Parathyroid adenoma (tissue), 2 donors: ENCODE measurements around the gene DHRSX.

Source experiments
- H2AFZ ChIP-seq: fragments of 300-600 bp; sonication (generic); one replicate; pipeline ENCODE4 v1.7.0; 2017; ENCODE audit warnings: antibody characterized with exemption, mild to moderate bottlenecking
- H3K27ac ChIP-seq: fragments of 300-600 bp; sonication (generic); one replicate; pipeline ENCODE4 v1.7.0; 2017
- H3K27me3 ChIP-seq: fragments of 300-600 bp; sonication (generic); one replicate; pipeline ENCODE4 v1.7.0; 2017; ENCODE audit warnings: low read length; ENCODE audit not compliant: control insufficient read depth, insufficient read depth
- H3K36me3 ChIP-seq: fragments of 300-600 bp; sonication (generic); one replicate; pipeline ENCODE4 v1.7.0; 2017; ENCODE audit warnings: low read length; ENCODE audit not compliant: control insufficient read depth, insufficient read depth
- H3K4me1 ChIP-seq: fragments of 300-600 bp; sonication (generic); one replicate; pipeline ENCODE4 v1.7.0; 2017; ENCODE audit warnings: control low read depth
- H3K4me2 ChIP-seq: fragments of 300-600 bp; sonication (generic); one replicate; pipeline ENCODE4 v1.7.0; 2017; ENCODE audit warnings: low read length
- H3K4me3 ChIP-seq: fragments of 300-600 bp; sonication (generic); one replicate; pipeline ENCODE4 v1.7.0; 2017; ENCODE audit warnings: low read depth, low read length
- H3K79me2 ChIP-seq: fragments of 300-600 bp; sonication (generic); one replicate; pipeline ENCODE4 v1.7.0; 2017; ENCODE audit warnings: control low read depth
- H3K9ac ChIP-seq: fragments of 300-600 bp; sonication (generic); one replicate; pipeline ENCODE4 v1.7.0; 2017; ENCODE audit warnings: mild to moderate bottlenecking
- H3K9me3 ChIP-seq: fragments of 300-600 bp; sonication (generic); one replicate; pipeline ENCODE4 v1.7.0; 2017; ENCODE audit warnings: low read length; ENCODE audit not compliant: control insufficient read depth
- CTCF ChIP-seq: fragments of 300-600 bp; sonication (generic); IDR thresholded peaks from one replicate; pipeline ENCODE4 v1.7.0; 2017; ENCODE audit warnings: antibody characterized with exemption, mild to moderate bottlenecking
- donor health status: primary hyperparathyroidism.

The DHRSX gene

GRCh38 chrX:2408856-2409255, 91.9 kb downstream of the DHRSX start:
- Histone ChIP-seq H3K27ac (no peak overlapping the region), H3K27me3 (no peaks in the 10 kb centered on the region)
- TF ChIP-seq CTCF, result no peak

GRCh38 chrX:2406891-2407518, 93.8 kb downstream of the DHRSX start:
- H3K9me3 ChIP-seq, result no peaks in the 10 kb centered on the region
- no peak for TF ChIP-seq CTCF
- no peak overlapping the region for H3K4me2 ChIP-seq
- H3K27me3 ChIP-seq, result no peaks in the 10 kb centered on the region
- H3K36me3 ChIP-seq, result no peaks in the 10 kb centered on the region
- H3K9ac ChIP-seq, result no peak overlapping the region
- H3K79me2 ChIP-seq, result no peaks in the 10 kb centered on the region
- no peaks in the 10 kb centered on the region for H3K4me1 ChIP-seq
- no peak overlapping the region for H3K4me3 ChIP-seq
- no peak overlapping the region for H3K27ac ChIP-seq
- H2AFZ ChIP-seq, result no peak overlapping the region

More at GRCh38 chrX:2408856-2409255, 91.9 kb downstream of the DHRSX start:
- H3K4me3 ChIP-seq, result no peak overlapping the region
- H3K9me3 ChIP-seq, result no peaks in the 10 kb centered on the region
- H3K79me2 ChIP-seq, result no peaks in the 10 kb centered on the region
- no peak overlapping the region for H2AFZ ChIP-seq
- H3K9ac ChIP-seq, result no peak overlapping the region
- no peaks in the 10 kb centered on the region for H3K36me3 ChIP-seq
- H3K4me1 ChIP-seq, result no peaks in the 10 kb centered on the region
- H3K4me2 ChIP-seq, result no peak overlapping the region

GRCh38 chrX:2404776-2405175, 96.0 kb downstream of the DHRSX start:
- no peaks in the 10 kb centered on the region for H3K9me3 ChIP-seq
- H3K79me2 ChIP-seq, result no peaks in the 10 kb centered on the region
- no peak overlapping the region for H3K4me2 ChIP-seq
- H3K4me3 ChIP-seq, result no peak overlapping the region
- H3K9ac ChIP-seq, result no peak overlapping the region
- H2AFZ ChIP-seq, result no peak overlapping the region
- TF ChIP-seq CTCF, result no peak
- H3K4me1 ChIP-seq, result no peaks in the 10 kb centered on the region
- H3K36me3 ChIP-seq, result no peaks in the 10 kb centered on the region
- no peak overlapping the region for H3K27ac ChIP-seq
- H3K27me3 ChIP-seq, result no peaks in the 10 kb centered on the region

GRCh38 chrX:2402361-2402690, 98.5 kb downstream of the DHRSX start:
- no peak overlapping the region for H3K4me2 ChIP-seq
- H3K9ac ChIP-seq, result no peak overlapping the region
- H2AFZ ChIP-seq, result no peak overlapping the region
- H3K27me3 ChIP-seq, result no peaks in the 10 kb centered on the region
- no peak for TF ChIP-seq CTCF
- no peak overlapping the region for H3K27ac ChIP-seq
- H3K79me2 ChIP-seq, result no peaks in the 10 kb centered on the region
- no peaks in the 10 kb centered on the region for H3K9me3 ChIP-seq
- no peaks in the 10 kb centered on the region for H3K36me3 ChIP-seq
- no peaks in the 10 kb centered on the region for H3K4me1 ChIP-seq
- H3K4me3 ChIP-seq, result no peak overlapping the region

GRCh38 chrX:2401590-2402360, 99.0 kb downstream of the DHRSX start:
- no peak for TF ChIP-seq CTCF
- no peak overlapping the region for H3K27ac ChIP-seq
- H3K36me3 ChIP-seq, result no peaks in the 10 kb centered on the region
- no peak overlapping the region for H3K4me3 ChIP-seq
- no peaks in the 10 kb centered on the region for H3K9me3 ChIP-seq
- no peak overlapping the region for H3K4me2 ChIP-seq
- no peaks in the 10 kb centered on the region for H3K27me3 ChIP-seq
- no peaks in the 10 kb centered on the region for H3K4me1 ChIP-seq
- H2AFZ ChIP-seq, result no peak overlapping the region
- H3K9ac ChIP-seq, result no peak overlapping the region
- H3K79me2 ChIP-seq, result no peaks in the 10 kb centered on the region
